Fibroblast of pulmonary artery (primary cell): ENCODE data around the gene FOXD2.

Source experiments
- DNase-seq: peaks from one replicate; pipeline ENCODE4 v3.0.0-alpha.2; 2010; ENCODE audit warnings: low read depth
- H3K4me3 ChIP-seq: replicated peaks from 2 replicates; pipeline ENCODE4 v1.5.1; 2011; ENCODE audit warnings: low read depth, mild to moderate bottlenecking, control low read depth, low read length, moderate library complexity
- CTCF ChIP-seq: IDR thresholded peaks from 2 replicates; pipeline ENCODE4 v1.5.1; 2011; ENCODE audit warnings: mild to moderate bottlenecking, control low read depth, low read length, inconsistent platforms; ENCODE audit errors: missing control alignments

The FOXD2 gene

DNA sequence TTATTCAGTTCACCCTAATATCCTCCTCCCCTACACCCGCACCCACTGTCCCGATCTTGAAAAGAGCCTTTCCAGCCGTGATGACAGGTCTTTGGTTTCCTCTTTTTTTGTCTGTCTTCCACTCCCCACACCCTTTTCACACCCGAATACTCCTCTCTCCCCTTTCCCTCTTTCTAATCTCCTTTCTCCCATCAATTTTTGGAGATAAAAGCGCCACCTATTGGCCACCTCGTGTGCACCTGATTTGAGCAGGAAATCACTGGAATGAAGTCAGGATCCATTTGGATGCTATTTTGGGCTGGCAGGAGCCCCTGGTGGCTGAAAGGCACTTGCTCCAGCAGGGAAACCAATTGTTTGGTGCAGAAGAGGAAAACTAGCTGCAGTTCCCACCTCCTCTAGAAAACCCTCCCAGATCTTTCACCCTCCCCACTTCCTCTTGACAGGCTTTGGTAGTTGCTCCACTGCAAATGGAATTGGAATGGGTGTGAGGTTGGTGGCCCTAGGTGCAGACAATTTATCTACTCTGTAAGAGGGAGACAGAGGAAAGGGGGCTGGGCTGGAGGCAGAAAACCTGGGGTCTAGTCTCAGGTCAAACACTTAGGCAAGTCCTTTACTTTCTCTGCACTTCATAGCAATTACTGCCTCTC, 13.4 kb upstream of the FOXD2 start:
- H3K4me3 ChIP-seq: no peak overlapping the region
- peak; percentile 60 for DNase-seq
- TF ChIP-seq CTCF: peak; percentile 76

DNA sequence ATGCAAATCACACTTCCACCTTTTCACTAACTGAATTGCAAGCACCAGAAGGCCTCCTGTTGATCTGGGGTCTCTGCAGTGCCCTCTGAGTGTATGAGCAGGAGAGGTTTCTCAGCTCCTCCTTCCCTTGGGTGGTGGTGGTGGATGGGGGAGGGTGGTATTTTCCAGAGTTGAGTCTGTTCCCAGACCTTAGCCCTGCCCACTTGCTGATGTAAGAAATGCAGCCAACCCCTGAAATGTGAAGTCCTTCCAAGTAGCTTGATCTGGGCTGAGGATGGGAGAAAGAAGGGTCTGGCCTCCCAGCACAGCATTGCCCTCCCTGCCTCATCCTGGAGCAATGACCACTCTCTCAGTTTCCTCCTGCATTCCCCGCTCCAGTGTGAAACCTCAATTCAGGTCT, 6.3 kb upstream of the FOXD2 start:
- DNase-seq: peak; percentile 84
- no peak for TF ChIP-seq CTCF

GRCh38 chr1:47432071-47433036, 5.5 kb upstream of the FOXD2 start:
- peak; percentile 87 for DNase-seq
- TF ChIP-seq CTCF: peak; percentile 86
- peak overlapping the region; percentile 34 for H3K4me3 ChIP-seq

More for the DNA sequence above, 6.3 kb upstream of the FOXD2 start:
- no peak overlapping the region for H3K4me3 ChIP-seq

- no peak for TF ChIP-seq CTCF
- H3K4me3 ChIP-seq: peak overlapping the region; percentile 34
- no peak for DNase-seq
Observed at GRCh38 chr1:47433037-47433421, 4.8 kb upstream of the FOXD2 start.

- DNase-seq: no peak
- no peak for TF ChIP-seq CTCF
- H3K4me3 ChIP-seq: peak overlapping the region; percentile 30
Observed at GRCh38 chr1:47433477-47434050, 4.3 kb upstream of the FOXD2 start.

GRCh38 chr1:47434051-47434842, 3.6 kb upstream of the FOXD2 start:
- H3K4me3 ChIP-seq: peak overlapping the region; percentile 30
- TF ChIP-seq CTCF: no peak
- peak; percentile 69 for DNase-seq
